Left hindlimb (tissue), 1 donor: ENCODE results near the gene NDUFB11.
A peak's percentile ranks its signal among the peaks of the same experiment; 100 is the strongest.

Source experiments
- DNase-seq: peaks from one replicate; pipeline ENCODE4 v3.0.0-alpha.2; 2018

NDUFB11 gene

DNA sequence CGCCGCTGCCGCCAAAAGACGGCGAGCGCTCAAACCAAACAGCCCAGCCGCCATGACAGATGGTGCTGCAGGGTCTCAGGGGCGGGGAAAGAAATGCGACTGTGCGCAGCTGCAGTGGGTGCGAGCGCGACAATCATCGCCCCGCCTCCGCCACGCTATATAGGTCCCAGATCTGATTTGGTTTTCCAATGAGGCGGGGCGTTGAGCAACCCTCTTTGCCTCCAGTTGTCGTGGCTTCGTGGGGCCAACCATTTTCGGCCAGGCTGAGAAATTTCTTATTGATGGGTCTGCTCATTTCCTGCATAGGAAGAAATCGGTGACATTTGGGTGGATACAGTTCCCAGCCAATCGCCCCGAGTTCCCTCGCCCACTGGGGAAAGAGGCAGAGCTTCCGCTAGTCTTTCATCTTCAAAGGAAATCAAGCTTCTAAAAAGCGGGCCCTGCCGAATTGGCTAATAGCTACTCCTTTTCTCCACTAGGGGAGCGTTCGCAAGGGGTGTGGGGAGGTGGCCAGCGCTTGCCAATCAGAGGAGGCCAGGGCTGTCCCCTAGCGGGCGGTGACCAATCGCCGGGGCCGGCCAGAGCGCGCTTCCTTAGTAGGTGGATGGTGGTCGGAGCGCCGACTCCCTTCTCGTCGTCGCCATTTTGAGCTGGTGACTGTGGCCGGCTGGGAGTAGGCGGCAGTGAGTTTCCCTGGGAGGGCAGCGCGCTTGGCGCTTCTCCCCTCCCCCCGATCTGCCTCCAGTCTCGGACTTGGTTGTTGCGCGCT, at the start of gene NDUFB11, which contains the start of gene RBM10:
NDUFB11 (minus strand) TSS at position 77 of the 769 bp plus-strand sequence; CDS start at position 54, 23 bp downstream.
RBM10 (plus strand) TSS at position 596 of the 769 bp plus-strand sequence. CDS start 2,261 bp downstream, outside the sequence.
- DNase-seq = peak; percentile 95

DNA sequence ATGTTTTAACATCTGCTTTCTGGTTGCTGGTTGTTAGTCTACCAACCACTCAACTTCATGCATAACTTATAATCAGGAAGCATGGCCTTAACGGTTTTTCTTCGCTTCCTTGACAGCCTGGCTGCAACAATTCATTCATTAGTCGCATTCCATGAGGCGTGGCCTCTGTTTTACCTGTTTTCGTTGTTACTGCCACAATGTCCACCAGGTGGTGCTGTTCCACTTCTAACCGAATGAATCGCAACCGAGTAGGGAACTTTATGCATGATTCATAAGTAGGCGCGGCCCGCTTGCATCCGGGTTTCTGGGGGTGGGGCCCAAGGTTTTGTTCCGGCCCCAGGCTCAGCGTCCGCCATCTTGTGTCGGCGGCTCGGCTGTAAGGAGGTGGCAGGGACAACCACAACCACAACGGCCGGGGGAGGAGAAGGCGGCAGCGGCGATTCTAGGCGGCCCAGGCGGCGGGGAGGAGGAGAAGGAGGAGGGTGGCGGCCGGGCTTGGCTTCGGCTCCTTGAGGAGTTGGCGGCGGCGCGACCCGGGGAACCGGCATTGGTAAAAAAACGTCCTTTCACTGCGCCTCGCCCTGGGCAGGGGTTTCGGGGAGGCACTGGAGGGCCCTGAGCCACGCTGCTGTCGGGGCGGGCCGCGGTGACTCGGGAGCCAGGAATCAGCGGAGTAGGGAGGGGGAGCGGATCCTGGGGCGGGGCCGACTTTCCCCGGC, 49.1 kb upstream of the NDUFB11 start, which contains the start of gene UBA1:
UBA1 (plus strand) TSS at position 355 of the 719 bp plus-strand sequence. CDS start 4,974 bp downstream, outside the sequence.
- DNase-seq = peak; percentile 93

DNA sequence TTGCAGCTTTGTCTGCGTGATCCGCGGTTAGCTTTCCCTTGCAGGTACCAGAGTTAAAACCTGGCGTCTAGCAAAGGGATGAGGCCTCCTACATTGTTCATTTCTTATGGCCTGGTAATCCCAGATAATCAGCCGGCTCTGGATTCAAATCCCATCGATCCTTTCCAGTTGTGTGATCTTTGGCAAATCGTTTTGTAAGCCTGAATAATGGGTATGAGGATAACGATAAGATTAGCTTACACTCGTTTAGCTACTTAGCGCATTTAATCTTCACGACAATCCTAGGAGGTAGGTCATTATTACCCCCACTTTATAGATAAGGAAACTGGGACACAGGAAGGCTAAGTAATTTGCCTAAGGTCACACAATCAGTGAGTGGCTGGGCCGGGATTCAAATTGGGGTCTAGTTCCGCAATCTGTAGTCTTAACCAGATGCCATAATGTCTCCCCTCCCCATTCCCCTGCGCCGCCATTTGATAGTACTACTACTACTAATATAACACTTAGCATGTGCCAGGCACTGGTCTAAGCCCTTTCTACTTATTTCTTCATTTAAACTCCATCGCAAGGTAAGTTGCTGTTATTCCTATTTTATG, 47.4 kb upstream of the NDUFB11 start:
- DNase-seq = no peak

DNA sequence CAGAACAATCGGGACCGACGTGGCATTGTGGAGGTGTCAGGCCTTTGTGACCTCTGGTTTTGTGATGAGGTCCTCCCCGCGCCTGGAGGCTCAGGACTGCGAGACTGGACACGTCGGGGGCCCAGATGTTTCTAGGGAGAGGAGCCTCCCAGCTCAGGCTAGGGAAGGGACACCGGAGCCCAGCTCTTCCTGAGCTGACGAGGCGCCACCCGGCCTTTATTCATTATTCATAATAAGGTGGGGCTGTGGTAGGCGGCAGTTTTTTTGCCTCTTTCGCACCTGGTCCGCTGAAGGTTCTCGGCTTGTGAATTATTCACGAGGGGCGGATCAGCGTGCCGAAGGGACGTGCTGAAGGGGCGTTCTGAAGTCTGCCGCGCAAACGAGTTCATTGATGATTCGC, 46.8 kb upstream of the NDUFB11 start:
- DNase-seq = no peak

DNA sequence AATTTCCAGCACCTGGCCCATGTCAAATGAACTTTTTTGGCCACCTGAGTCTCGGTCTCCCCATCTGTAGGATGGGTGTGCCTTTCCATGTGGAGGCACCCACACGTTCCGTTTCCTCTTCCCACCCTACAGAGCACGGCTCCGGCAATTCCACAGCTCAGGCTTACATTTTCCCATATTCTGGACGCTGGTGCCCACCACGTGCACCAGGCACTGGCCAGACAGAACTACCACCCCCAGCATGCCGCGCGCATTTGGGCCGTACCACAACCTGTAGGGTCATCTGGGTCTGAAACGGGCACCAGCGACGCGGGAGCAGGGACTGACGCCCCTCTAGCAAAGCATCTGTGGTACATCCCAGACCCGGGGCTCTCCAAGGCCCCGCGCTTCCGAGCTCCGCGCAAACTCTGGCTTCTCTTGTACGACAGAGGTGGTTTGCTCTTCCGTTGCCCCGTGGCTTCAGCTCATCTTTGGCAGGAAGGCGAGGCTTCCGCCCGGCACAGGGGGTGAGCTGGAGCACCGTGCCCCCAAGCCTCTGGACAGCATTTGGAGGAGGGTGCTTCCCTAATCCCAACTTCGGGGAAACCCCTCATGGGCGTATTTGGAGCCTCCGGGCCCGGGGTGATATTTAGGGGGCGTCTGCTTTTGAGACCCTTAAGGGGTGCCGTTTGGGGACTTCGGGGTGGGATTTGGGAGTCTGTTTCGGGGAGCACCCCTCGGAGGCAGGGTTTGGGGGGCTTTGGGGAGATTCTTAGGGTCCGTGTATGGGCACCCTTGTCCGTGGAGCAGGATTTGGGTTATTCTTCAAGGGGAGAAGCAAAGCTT, 46.2 kb upstream of the NDUFB11 start:
- DNase-seq = peak; percentile 91

DNA sequence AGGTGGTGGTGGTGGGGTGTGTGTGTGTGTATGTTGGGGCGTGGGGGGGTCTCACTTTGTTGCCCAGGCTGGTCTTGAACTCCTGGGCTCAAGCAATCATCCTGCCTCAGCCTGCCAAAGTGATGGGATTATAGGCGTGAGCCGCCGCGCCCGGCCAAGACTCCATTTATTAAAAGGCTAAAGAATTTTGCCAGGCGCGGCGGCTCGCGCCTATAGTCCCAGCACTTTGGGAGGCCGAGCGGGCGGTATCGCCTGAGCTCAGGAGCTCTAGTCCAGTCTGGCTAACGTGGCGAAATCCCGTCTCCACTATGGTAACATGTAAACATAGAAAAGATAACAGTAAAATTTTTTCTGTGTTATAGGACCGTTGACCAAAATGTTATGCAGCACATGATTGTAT, 45.4 kb upstream of the NDUFB11 start:
- DNase-seq = no peak

DNA sequence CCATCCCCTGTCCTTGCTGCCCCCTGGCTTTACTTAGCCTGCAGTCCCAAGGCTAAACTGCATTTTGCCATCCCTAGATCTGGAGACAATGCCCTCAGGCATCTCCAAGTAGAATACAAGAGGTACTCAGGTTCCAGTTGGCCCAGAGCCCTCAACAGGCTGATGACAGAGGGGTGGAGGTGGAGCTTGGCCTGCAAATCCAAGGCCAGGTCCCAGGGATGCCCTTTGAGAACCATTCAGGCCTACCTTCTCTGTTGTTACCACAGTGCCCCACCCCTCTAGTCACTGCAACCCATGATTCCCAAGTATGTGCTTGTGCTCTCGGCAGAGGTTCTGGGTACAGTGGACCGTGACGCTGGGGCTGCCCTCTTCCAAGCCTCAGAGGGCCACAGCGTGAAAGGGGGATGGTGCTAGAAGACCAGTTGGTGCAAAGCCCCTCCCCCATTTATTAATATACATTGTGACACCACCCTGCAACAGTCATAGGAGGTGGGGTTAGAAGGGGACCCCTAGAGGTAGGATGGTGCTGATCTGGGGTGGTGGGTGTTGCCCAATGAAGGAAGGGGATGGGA, 42.7 kb upstream of the NDUFB11 start:
- DNase-seq = no peak

DNA sequence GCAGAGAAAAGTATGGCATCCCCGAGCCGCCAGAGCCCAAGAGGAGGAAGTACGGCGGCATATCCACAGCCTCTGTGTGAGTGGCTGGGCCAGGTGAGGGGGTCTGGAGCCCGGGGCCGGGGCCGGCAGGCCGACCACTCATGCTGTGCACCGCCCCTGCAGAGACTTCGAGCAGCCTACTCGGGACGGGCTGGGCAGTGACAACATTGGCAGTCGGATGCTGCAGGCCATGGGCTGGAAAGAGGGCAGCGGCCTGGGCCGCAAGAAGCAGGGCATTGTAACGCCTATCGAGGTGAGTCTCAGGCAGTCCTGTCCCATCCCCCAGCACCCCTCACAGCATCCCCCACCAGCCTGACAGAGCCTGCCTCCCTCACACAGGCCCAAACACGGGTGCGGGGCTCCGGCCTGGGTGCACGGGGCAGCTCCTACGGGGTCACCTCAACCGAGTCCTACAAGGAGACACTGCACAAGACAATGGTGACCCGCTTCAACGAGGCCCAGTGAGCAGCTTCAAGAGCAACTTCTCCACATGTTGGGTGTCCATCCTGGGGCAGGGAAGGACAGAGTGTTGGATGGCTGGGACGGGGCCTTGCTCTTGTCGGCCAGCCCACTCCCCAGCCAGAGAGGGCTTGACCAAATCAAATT, 41.7 kb upstream of the NDUFB11 start:
- no peak for DNase-seq

DNA sequence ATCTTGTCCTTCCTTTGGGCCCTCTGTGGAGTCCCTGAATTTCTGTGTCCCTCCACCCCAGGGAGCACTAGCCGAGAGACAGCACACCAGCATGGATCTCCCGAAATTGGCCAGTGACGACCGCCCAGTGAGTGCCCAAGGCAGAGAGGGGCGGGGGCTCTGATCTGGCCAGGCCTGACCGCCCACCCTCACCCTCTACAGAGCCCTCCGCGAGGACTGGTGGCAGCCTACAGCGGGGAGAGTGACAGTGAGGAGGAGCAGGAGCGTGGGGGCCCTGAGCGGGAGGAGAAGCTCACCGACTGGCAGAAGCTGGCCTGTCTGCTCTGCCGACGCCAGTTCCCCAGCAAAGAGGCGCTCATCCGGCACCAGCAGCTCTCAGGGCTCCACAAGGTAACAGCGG, 40.7 kb upstream of the NDUFB11 start:
- no peak for DNase-seq

DNA sequence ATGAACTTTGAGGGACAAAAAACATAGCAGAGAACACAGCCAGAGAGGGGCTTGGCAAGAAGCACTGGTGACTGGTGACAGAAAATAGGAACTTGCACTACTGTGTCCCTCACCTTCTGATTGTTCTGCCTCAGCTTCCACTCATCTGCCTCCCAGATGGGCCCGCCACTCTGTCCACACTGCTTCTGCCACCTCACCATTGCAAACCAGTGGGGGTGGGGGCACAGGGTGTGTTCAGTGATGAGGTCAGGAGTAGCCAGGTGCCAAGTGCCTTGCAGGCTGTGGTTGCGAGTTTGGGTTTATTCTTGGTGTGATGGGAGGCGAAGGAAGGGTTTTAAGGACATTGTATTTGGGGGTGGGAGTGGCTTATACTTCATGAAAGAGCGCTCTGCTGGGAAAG, 40.0 kb upstream of the NDUFB11 start:
- no peak for DNase-seq

DNA sequence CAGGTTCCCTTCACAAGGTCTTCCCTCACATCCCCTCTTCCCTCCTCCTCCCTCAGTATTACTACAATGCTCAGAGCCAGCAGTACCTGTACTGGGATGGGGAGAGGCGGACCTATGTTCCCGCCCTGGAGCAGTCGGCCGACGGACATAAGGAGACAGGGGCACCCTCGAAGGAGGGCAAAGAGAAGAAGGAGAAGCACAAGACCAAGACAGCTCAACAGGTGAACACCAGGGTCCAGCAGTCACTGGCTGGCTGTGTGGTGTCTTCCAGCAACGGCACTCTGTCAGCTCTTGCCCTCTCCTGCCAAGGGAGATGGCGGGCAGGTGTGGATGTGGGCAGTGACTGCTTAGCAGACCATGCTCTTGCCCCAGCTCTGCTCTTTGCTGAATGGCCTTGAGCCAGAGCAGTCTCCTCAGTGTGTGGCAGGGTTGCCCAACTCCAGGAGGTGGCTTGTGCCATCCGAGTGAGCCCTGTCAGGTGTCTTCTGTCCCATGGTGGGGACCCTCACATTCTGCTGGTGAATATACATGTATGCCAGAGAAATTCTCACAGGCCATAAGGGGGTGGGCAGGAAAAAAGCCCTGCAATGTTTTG, 37.7 kb upstream of the NDUFB11 start:
- no peak for DNase-seq

DNA sequence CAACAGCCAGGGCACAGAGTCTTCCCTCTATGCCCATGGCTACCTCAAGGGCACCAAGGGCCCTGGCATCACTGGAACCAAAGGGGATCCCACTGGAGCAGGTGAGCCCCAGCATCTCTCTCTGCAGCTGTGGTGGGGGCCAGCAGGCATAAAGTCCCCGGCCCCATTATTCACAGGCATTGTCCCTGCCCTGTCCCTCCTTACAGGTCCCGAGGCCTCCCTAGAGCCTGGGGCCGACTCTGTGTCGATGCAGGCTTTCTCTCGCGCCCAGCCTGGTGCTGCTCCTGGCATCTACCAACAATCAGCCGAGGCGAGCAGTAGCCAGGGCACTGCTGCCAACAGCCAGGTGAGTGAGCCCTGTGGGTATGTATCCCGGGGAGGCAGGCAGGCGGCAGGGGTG, 36.8 kb upstream of the NDUFB11 start:
- DNase-seq = no peak

DNA sequence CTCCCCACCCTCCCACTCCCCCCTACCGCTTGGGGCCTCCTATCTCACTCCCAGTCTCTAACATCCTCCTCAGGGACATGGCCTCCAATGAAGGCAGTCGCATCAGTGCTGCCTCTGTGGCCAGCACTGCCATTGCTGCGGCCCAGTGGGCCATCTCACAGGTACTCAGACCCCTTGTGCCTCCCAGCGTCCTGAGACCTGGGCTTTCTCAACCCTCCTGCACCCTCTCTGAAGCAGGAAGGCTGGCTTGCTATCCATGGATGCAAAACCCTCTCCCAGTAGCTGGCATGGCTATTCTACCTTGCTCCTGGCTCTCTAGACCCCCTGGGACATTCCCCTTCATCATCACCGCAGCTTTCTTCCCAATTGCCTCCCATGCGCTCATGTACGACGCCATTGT, 35.8 kb upstream of the NDUFB11 start:
- no peak for DNase-seq

DNA sequence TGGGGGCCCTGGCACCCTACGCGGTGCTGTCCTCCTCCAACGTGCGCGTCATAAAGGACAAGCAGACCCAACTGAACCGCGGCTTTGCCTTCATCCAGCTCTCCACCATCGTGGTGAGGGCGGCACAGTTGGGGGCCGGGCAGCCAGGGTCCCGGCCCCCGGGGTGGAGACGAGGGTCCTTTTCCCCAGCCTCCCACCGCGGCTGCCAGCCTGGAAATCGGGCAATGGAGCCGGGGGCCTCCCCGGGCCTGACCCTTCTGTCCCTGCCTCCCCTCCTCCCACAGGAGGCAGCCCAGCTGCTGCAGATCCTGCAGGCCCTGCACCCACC, 35.4 kb upstream of the NDUFB11 start:
- no peak for DNase-seq

DNA sequence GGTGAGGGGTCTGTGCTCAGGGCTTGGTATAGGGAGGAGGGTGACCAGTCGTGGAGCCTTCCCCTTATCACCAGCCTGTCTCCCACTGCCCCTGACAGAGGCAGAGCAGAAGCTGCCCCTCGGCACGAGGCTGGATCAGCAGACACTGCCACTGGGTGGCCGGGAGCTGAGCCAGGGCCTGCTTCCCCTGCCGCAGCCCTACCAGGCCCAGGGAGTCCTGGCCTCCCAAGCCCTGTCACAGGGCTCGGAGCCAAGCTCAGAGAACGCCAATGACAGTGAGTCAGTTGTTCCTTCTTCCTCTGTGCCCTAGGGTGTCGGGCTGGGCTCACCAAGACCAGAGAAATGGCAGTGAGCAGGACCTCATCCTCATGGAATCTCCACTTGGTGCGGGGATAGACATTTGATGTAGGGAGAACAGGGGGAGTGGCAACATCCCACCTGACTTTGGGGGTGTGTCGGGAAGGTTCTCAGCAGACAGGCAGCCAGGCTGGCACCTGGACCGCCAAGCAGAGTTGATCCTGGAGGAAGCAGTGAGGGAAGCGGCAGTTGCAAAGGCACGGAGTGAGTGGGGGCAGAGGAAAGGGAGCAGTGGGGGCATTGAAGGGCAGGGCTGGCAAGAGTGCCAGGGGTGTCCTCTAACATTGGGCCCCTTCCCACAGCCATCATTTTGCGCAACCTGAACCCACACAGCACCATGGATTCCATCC, 34.9 kb upstream of the NDUFB11 start:
- no peak for DNase-seq

DNA sequence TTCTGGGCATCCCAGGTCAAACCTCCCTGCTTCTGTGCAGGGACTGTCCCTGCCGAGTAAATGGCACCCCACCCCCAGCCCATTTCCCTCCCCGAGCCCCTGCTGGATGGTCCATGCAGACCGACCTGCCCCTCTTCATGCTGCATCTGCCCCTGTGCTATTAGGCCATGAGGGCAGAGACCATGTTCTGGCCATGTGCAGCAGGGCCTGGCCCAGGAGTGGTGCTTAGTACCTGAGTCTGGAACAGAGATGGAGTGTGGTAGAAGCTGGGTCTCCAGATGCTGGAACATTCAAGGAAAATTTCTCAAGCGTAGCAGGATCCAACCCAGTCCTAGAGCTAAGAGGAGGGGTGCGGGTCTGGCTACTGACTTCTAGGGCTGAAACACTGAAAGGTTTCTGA, 33.8 kb upstream of the NDUFB11 start:
- no peak for DNase-seq

DNA sequence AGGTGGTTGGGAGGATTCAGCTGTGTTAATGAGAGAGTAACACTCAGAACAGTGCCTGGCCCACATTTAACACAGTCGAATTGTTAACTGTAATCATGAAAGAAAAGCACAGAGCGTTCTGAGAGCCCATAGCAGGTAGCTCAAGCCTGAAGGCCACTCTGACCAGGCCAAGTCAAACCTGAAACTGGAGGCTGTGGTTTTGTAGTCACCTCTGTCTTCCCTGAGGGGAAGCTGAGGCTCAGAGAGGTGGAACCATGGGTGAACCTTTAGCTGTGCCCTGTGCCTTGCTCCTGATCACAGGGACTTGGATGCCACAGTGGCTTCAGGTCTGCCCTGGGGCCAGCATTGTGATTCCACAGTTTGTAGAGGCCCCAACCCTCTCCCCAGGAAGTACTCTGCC, 32.6 kb upstream of the NDUFB11 start:
- DNase-seq = no peak

DNA sequence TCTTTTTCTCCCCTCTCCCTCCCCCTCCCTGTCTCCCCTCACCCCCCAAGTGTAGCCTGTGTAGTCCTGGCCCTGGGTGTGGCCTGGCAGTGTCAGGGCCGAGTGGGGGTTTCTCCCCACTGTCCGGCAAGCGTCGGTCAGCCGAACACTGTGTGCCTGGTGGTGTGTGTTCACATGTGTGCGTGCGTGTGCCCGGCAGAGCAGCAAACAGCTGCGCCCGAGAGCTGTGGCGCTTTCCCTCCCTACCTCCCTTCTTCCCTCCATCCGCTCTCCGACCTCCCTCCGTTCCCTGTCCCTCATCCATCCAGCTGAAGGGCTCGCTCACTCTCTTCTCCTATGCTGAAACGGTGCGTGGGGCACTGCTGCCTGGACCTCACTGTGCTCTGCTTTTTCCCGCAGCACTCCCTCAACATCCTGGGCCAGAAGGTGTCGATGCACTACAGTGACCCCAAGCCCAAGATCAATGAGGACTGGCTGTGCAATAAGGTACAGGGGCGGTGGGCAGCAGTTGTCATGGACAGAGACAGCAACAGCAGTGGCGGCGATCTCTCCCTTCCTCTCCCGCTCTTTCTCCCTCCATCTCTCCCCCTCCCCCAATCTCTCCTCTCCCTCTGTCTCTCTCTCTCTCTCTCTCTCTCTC, 31.7 kb upstream of the NDUFB11 start:
- no peak for DNase-seq

DNA sequence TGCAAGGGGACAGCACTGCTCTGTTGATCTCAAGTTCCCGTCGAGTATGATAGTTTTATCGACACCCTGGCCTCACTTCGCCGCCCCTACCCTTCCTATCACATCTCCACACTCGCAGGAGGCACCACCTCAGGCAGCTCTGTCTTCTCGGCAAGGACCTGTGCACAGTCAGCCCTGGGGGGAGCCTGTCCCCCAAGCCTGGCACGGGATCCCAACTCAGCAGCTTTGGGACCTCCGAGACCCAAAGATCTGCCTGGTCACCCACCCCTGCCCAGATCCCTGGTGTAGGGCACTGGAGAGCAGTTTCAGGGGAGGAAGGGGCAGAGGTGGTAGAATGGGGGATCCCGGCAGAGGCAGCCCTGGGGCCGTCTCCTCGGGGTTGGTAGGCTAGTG, 31.1 kb upstream of the NDUFB11 start:
- DNase-seq = no peak

DNA sequence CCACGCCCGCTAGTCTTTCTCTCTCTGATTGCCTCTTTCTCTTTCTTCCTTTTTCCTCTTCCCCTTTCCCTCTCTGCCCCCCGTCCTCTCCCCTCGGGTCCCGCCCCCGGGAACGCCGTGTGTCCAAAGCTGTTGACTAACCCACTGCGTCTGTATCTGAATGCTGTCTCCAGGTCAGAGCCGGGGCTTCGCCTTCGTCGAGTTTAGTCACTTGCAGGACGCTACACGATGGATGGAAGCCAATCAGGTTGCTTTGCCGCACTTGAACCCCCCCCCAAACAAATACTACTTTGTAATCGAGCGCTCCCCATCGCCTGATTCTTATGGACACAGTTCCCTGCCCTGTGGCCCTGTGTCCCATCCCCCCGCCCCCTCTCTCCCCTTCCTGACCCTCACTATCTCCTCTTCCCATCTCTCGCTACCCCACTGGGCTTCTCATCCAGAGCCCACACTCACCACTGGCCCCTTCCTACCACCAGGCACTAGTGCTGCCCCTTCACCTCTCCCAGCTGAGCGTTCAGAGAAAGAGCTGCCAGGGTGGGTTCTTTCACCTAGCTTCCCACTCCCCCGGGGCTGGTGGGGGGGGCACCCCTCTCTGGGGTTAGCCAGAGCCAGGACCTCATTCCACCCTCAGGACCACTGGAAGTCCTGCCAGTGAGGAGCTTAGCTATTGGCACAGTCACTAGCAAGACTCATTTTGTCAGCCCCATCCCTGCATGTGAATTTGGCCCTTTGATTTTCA, 30.5 kb upstream of the NDUFB11 start:
- no peak for DNase-seq
